Stimulated activated CD4-positive, alpha-beta T cell treated with anti-CD3 and anti-CD28 coated beads, TNF-alpha, amount 100 ng/mL, for 48 hours (primary cell): Measurements from ENCODE around the gene CPSF7.
"Not testable (repeated sequence)": the region's sequence is repeated elsewhere in the genome, so short reads cannot be mapped to it uniquely, and the experiment has no call there.

ENCODE experiments used
- DNase-seq, 3 donors: peaks; one replicate each; pipeline ENCODE4 v3.0.0-alpha.2; 2020; ENCODE audit warnings: low read depth in 3 of 3

The CPSF7 gene, protein sequence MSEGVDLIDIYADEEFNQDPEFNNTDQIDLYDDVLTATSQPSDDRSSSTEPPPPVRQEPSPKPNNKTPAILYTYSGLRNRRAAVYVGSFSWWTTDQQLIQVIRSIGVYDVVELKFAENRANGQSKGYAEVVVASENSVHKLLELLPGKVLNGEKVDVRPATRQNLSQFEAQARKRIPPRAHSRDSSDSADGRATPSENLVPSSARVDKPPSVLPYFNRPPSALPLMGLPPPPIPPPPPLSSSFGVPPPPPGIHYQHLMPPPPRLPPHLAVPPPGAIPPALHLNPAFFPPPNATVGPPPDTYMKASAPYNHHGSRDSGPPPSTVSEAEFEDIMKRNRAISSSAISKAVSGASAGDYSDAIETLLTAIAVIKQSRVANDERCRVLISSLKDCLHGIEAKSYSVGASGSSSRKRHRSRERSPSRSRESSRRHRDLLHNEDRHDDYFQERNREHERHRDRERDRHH

DNA sequence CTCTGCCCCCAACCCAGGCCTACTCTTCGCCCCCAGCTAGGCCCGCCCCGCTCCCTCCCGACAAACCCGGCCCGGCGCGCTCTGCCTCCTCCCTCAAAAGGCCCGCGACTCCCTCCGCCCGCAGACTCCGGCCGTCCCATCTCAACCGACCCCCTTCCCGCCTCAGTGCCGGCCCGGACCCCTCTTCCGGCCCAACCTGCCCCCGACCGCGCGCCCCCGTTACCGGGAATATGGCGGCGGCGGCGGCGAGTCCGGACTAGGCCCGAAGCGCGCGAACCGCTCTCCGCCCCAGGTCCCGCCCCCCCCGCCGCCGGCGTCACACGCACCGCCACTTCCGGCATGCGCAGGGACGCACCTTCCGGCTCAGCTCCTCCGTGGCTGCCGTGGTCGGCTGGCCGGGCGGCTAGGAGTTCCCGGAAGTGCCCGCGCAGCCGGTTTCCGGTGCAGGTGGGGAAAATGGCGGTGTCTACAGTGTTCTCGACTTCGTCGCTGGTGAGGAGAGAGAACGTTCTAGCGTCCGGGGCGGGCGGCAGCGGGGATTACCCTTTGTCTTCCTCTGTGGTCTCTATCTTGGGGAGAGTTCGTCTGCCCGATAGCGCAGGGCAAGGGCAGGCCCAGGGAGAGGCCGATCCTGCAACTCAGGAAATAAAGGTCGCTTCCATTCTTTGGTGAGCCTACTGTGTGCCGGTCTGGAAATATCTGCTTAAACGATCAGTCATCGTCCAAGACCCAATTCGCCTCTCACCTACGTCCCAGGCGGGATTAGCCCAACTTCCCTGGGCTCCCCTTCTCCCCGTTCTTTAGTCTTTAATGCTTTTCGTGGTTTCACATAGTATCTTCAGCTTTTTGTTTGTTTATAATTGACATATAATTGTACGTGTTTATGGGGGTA, at the start of gene CPSF7, which contains the start of gene SDHAF2:
Gene CPSF7, minus strand, starts transcription at position 285 of the 892 bp plus-strand sequence. CDS start 740 bp downstream, outside the sequence.
Gene SDHAF2, plus strand, starts transcription at position 434 of the 892 bp plus-strand sequence. Its CDS starts 23 bp downstream, at position 457.
- DNase-seq = peak; percentile 96 to 97 (median 96)

DNA sequence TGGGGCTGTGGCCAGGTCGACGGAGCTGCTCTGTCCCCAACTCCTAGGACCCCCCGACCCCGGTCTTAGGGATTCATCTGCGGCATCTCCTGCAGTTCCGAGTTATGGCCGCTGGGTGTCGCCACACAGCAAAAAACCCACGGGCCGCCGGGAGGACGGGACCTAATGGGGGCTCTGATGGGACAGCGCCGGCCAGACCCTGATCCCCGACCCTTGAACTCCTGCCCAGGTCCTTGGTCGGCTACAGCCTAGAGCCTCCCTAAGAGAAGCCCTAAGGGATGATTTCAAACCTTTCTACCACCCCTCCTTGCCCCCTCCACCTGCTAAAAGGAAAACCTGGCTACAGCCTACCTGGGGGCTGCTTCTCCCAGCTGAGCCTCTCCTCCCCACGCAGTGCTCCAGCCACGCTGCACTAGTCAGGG, 48.0 kb upstream of the CPSF7 start:
- DNase-seq = peak; percentile 9 to 39 (median 12)

DNA sequence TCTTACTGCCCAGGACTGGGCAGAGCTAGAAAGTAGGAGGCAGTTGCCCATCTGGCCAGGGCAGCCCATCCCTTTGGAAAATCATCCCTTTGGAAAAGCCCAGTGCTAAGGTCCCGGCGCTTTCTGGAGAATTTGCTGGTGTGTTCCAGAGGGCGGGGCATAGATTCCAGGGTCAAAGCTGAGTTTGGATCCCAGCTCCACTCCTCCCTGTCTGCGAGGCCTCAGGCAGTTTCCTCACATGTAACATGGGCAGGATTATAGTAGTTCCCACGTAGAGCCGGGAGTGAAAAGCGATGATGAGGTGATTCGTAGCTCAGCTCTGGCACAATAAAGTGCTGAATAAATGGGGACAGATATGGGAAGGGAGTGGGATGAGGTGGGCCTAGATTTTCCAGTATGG, 47.4 kb upstream of the CPSF7 start:
- no peak for DNase-seq

DNA sequence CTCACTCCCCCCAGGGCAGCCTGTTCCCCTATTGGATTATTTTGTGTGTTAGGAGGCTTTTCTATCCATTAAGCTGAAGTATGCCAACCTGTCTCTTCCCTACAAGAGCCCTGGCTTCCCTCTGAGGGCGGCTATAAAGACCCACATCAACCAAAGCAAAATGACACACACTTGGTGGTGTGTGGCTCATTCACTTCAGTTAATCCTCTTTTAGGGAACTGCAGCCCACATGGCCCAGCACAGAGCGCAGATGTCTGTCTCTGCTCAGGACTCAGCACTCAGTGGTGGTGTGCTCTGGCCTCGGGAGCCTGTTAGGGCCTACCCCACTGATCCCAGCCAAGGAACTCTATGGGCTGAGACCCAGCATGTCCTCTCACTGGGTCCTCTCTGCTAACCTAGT, 46.6 kb upstream of the CPSF7 start:
- no peak for DNase-seq

DNA sequence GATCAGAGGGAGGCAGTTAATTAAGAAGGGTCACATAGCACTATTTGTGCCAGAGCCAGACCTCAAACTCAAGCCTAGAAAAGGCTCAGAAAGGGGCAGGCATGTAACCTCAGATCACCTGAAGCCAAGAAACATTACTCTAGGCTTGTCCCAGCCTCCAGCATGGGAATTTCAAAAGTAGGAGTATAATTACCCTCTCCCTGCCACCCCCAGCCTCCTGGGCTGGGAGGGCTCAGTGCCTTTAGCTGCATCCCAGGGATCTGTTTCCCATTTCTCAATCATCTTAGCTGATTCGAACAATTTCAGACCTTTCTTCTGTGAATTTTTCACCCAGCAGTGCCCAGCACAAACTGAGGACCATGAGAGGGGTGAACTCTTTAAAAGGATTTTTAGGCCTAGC, 45.7 kb upstream of the CPSF7 start:
- DNase-seq = no peak

DNA sequence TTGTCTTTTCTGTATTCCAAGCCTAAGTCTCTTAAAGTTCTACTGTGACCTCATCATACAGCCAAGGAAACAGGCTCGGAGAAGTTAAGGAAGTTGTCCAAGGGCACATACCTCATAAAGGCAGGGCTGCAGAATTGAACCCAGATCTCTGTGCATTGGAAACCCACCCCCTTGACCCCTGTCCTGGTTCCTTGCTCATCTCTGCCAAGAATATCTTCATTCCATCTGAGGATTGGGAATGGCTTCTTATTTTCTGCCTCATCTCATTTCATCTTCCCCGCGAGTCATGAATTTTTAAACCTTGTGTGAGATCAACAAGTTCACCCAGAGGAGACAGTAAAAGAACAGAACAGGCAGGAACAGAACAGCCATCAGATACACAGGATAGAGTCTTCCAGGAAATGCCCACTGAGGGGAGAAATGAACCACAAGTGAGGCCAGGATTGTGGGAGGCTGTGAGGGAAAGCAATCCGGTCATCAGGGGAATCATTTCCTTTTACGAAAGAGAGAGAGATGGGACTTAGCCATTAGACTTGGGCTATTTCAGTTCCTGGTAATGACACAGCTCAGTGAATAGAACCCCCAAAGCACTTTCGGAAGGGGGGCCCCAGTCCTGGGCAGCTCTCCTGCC, 44.4 kb upstream of the CPSF7 start:
- DNase-seq = no peak

DNA sequence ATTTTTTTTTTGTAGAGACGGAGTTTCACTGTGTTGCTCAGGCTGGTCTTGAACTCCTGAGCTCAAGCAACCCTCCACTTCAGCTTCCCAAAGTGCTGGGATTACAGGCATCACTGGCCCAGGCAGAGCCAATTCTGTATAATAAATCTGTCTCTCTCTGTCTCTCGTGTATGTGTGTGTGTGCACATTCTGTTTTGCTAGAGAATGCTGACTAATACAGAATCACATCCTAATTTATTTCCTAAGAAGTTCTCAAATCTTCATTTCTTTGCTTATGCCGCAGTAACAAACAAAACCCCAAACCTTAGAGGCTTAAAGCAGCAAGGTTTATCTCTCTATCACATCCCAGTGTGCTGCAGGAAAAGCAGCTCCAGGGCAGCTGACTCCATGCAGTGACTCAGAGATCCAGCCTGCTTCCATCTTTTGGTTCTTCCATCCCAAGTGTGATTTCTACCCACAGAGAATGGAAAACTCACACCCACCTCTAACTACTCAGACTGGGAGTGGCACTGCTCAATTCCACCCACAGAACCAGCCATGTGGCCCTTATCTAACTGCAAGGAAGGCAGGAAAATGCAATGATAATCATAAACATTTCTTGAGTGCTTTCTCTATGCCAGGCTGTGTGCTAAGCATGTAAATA, 43.7 kb upstream of the CPSF7 start:
- no peak for DNase-seq

DNA sequence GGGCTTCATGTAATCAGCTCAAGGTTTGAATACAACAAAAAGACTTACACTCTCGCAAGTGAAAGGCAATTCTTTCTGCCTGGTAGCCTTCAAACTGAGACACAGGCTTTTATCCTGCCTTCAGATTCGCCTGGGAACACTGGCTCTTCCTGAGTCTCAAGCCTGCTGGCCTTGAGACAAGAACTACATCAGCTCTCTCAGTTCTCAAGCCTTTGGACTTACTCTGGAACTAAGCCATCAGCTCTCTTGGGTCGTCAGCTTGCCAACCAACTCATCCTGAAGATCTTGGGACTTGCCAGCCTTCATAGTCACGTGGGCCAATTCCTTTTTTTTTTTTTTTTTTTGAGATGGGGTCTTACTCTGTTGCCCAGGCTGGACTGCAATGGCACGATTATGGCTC, 43.1 kb upstream of the CPSF7 start:
- no peak for DNase-seq

DNA sequence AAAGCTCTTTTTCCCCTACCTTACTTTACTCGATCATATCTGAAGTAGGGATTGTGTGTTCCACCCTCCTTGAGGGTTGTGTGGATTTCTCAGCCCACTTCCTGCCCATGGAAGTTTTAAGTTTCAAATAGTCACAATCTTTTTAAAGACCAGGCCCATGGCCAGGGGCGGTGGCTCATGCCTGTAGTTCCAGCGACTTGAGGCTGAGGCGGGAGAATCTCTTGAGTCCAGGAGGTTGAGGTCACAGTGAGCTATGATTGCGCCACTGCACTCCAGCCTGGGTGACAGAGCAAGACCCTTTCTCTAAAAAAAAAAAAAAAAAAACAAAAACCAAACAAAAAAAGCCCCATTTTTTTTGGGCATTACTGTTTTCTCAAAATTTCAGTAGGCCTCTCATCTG, 42.5 kb upstream of the CPSF7 start:
- DNase-seq = no peak

DNA sequence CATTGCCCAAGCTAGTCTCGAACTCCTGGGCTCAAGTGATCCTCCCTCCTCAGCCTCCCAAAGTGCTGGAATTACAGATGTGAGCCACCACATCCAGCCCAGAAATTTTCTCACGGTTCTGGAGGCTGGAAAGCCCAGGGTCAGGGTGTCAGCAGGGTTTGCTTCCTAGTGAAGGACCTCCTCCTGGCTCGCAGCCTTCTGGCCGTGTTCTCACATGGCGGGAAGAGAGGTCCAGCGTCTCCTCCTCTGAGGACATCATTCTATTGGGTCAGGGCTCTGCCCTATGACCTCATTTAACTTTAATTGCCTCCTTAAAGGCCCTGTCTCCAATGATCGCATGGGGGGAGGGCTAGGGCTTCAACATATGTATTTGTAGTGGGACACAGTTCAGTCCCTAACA, 38.2 kb upstream of the CPSF7 start:
- no peak for DNase-seq

DNA sequence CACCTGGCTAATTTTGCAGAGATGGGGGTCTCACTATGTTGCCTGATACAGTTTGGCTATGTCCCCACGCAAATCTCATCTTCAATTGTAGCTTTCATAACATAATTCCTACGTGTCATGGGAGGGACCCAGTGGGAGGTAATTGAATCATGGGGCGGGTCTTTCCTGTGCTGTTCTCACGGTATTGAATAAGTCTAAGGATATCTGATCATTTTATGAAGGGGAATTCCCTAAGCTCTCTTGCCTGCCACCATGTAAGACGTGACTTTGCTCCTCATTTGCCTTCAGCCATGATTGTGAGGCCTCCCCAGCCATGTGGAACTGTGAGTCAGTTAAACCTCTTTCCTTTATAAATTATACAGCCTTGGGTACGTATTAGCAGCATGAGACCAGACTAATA, 37.8 kb upstream of the CPSF7 start:
- DNase-seq = not testable (repeated sequence)

DNA sequence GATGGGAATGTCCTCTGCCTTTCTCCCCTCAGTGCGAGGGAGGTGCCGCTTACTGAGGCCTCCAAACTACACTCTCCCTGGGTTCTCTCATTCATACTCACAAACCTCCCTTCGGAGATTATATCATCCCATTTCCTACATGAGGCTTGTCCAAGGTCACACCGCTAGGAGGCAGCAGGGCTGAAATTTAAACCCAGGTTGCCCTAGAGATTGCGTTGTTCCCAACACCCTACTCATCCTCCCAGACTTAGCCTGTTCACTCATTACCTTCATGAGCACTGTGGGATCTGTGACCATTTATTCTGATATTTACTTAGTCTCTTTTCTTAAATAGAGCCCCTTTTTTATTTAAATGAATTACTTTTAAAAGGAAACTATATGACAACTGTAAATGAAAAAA, 31.2 kb upstream of the CPSF7 start:
- DNase-seq = no peak

DNA sequence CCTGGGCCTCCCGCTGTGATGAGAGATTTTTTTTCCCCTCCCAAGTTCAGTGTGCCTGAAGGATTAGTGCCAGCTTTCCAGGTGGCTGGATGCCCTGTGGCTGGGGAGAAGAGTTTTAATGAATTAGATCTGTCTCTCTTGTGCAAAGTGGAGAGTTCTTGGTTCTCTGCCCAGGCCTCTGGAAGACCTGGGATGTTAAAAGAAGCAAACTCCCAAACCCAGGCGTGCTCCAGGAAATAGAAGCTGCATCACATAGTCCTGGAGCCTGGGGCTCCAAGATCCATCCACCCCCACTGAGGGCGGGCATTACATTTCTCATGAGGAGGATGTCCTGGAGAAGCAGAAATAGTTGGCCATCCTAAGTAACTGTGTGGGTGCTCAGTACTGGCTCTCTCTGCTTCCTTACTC, 30.7 kb upstream of the CPSF7 start:
- DNase-seq = no peak

DNA sequence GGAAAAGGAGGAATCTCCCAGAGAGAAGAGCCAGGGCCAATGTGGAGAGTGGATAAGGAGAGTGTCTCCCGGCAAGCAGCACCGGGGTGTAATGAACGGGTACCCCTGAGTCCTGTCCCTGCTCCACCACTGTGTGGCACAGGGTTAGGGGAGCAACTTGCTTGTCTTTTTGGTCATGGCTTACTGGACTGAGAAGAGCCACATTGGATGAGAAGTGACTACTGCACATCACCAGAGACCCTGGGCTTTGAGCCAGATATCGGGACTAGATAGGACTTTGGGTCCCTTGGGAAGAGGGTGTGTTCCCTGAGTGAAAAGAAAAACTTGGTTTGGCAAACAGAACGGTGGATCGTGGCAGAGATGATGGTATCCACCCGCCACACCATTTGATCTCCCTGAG, 24.7 kb upstream of the CPSF7 start:
- DNase-seq = no peak

DNA sequence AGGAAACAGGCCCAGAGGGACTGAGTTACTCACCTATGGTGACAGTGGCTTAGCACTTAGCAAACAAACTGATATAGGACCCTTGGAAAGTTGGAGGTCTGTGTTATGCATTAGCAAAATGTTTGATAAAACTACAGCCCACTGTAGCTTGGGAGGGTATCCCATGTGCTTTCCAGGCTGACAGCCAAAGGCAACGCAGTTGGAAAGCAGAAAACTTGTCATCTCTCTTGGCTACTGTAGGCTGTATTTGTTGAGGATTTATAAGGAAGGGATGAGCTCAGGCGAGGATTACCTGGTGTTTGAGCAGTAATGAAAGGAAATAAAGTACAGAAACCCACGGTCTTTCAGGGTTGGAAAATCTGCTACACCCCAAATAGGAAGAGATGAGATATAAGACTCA, 23.9 kb upstream of the CPSF7 start:
- no peak for DNase-seq

DNA sequence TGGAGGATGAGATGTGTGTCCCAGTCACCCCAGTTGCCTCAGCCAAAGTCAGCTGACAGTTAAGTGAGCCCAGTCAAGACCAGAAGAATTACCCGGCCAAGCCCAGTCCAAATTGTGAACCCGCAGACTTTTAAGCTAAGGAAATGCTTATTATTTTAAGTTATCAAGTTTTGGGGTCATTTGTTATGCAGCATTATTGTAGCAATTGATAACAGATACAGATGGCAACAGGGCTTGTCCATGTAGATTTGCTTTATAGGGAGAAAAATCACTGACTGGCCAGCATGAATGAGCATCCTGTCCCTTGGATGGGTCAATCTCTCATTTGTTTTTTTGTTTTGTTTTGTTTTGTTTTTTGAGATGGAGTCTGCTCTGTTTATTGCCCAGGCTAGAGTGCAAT, 23.1 kb upstream of the CPSF7 start:
- no peak for DNase-seq

DNA sequence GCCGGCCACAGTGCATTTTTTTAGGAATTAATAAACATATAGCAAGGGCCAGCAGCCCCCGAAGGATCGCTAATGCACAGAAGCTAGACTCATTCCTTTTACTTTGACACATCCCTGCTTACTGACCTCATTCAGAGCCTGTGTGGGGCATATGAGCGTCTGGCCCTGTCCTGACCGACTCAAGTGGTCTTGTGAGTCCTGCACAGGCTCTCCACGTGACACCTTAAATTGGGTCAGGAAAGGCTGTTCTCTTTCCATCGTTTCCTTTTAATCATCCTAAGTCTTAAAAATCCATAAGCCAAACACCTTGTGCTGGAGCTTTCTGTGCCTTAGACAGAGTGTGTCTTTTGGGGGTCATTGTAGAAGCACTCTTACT, 18.8 kb upstream of the CPSF7 start:
- DNase-seq = no peak

DNA sequence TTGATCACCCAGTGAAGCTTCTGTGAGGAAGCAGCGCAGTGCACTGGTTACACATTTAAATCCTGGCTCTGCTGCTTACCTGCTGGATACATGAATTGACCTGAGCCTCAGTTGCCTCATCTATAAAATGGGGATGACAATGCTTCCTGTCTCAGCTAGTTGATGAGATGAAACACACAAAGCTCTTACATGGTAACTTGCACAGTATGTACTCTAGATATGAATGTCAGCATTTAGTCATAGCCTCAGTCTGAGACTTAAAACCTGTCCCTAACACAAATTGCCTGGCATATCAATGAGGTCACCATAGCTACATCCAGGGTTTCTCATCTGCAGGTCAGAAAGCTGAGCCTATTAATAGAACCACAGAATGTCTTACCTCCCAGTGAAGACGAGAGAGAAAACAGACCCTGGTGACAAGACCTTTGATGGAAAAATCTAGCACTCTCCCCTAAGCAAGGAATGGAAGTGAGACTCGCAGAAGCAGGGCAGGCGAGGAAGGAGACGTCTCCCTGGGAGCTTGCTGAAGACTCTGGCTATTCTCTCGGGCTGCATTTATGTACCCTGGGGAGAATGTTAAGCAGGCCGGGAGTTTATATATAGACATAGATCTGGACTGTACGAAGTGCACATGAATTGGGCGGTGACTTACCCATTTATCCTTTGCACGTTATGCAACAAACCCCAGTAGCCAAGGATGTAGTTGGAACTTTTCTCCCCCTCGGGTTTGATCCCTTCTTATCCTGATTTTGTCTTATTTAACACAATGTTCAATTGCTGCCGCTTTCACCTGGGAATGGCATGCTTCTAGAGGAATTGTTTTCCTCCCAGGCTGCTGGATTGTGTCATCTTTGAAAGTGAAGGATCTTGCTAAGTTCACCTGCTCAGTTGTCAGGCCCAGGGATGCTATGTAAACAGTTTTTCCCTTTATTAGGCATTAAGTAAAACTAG, 18.1 kb upstream of the CPSF7 start:
- DNase-seq = no peak

DNA sequence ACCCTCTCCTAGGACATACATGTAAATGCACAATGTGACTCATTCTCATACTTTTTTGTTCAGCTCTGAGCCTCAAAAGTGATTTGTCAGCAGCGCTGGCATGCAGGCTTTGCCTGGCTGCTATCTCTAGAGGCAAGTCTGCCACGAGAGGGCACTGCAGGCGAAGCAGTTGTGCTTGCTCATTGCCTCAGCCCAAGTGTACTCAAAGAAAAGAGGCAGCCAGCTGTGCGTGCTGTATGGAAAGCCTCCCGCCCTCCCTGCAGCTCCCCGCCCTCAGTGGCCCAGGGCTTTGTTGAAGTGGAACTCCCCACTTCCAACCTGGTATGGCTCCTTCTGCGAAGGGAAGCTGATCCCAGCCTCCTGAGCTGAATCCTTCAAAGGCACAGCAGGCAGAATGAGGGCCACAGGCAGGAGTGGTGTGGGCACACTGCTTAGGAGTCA, 16.5 kb upstream of the CPSF7 start:
- peak; percentile 76 to 84 (median 81) for DNase-seq

DNA sequence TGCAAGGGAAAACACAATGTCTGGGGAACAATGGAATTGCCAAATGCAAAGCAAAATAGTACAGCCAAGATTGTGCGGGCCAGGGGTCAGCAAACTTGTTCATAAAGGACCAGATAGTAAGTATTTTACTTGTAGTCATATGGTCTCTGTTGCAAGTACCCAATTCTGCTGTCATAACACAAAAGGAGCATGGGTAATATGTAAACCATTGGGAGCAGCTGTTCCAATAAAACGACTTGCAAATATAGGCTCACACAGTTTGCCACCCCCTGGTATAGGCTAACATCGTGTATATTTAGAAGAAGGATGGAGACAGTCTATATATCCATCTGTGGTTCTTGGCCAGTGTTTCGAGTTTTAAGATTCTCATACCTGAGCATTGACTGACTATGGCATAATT, 15.7 kb upstream of the CPSF7 start:
- DNase-seq = no peak
